Common myeloid progenitor, CD34-positive (primary cell): ENCODE measurements around the gene ADK.

Source experiments
- CTCF ChIA-PET: fragments of 350-600 bp; sonication (Branson Sonifier 250); formaldehyde crosslinking; loops from one replicate; lab custom pipeline; 2021; ENCODE audit warnings: antibody characterized with exemption; lab: Charles Lee
- POLR2A ChIA-PET: fragments of 350-600 bp; sonication (Branson Sonifier 250); formaldehyde crosslinking; loops from one replicate; lab custom pipeline; 2021; ENCODE audit warnings: antibody characterized with exemption; lab: Charles Lee
- DNase-seq, 3 donors: peaks; one replicate each; pipeline versions ENCODE4 v3.0.0 to v3.0.0-alpha.2; 2013
- H3K27ac ChIP-seq, 2 experiments: 1 replicate in 1 of 2; 2 replicates in 1 of 2; pipeline ENCODE4 v1.7.0; 2013; ENCODE audit warnings: inconsistent platforms in 2 of 2, low read length in 2 of 2, mild to moderate bottlenecking in 2 of 2, low read depth in 1 of 2, moderate library complexity in 1 of 2; ENCODE audit not compliant: severe bottlenecking in 2 of 2, insufficient read depth in 1 of 2, poor library complexity in 1 of 2
- H3K27me3 ChIP-seq, 5 experiments: replicated peaks in 2 of 5; 1 replicate in 3 of 5; 2 replicates in 2 of 5; pipeline versions ENCODE4 v1.6.1 to v1.7.0; 2013; ENCODE audit warnings: low read length in 4 of 5, mild to moderate bottlenecking in 2 of 5, moderate library complexity in 2 of 5, inconsistent platforms in 1 of 5; ENCODE audit not compliant: insufficient read depth in 5 of 5, control insufficient read depth in 4 of 5
- H3K36me3 ChIP-seq, 4 experiments: 1 replicate in 2 of 4; 2 replicates in 2 of 4; pipeline versions ENCODE4 v1.6.1 to v1.7.0; 2013; ENCODE audit warnings: low read length in 3 of 4, control low read depth in 1 of 4, mild to moderate bottlenecking in 1 of 4; ENCODE audit not compliant: control insufficient read depth in 4 of 4, insufficient read depth in 4 of 4
- H3K4me1 ChIP-seq, 4 experiments: 1 replicate in 3 of 4; 2 replicates in 1 of 4; pipeline versions ENCODE4 v1.6.1 to v1.7.1; 2013; ENCODE audit warnings: low read length in 3 of 4, mild to moderate bottlenecking in 3 of 4, control low read depth in 1 of 4, inconsistent platforms in 1 of 4, moderate library complexity in 1 of 4; ENCODE audit not compliant: control insufficient read depth in 4 of 4, insufficient read depth in 4 of 4; ENCODE audit errors: control extremely low read depth in 1 of 4
- H3K4me3 ChIP-seq, 7 experiments: 1 replicate in 4 of 7; 2 replicates in 3 of 7; pipeline versions ENCODE4 v1.5.1 to v1.7.0; 2013; ENCODE audit warnings: mild to moderate bottlenecking in 7 of 7, low read length in 6 of 7, moderate library complexity in 6 of 7, inconsistent platforms in 2 of 7, low read depth in 2 of 7, control low read depth in 1 of 7; ENCODE audit not compliant: insufficient read depth in 4 of 7, control insufficient read depth in 1 of 7; ENCODE audit errors: extremely low read depth in 1 of 7
- H3K9me3 ChIP-seq, 5 experiments: 1 replicate in 4 of 5; 2 replicates in 1 of 5; pipeline versions ENCODE4 v1.6.1 to v1.7.1; 2013; ENCODE audit warnings: low read length in 4 of 5, mild to moderate bottlenecking in 2 of 5, inconsistent platforms in 1 of 5, low read depth in 1 of 5, moderate library complexity in 1 of 5; ENCODE audit not compliant: control insufficient read depth in 4 of 5, insufficient read depth in 2 of 5; ENCODE audit errors: control extremely low read depth in 1 of 5
- WGBS: methylation state at CpG from one replicate; pipeline ENCODE4 v1.1.5; 2013; ENCODE audit not compliant: insufficient coverage; 5-methylcytosine and 5-hydroxymethylcytosine counted together

ADK gene

GRCh38 chr10:74322141-74322540 lies 171.1 kb downstream of the ADK start:
- Histone ChIP-seq H3K36me3 (peaks cover 2 to 26% (median 13%) of the 10 kb centered on the region in 4 experiments), H3K27me3 (no peaks in the 10 kb centered on the region), H3K4me3 (no peak overlapping the region), H3K9me3 (peaks cover 0 to 30% (median 6%) of the 10 kb centered on the region in 5 experiments), H3K4me1 (peaks cover 0 to 2% (median 0%) of the 10 kb centered on the region in 4 experiments), H3K27ac (no peak overlapping the region)
- POLR2A ChIA-PET, result no interaction called here
- 100% methylated on average over 1 of the region's 4 CpGs for WGBS
- DNase-seq, result peak in 1 of 3 donors; percentile 27
- CTCF ChIA-PET, result no interaction called here

GRCh38 chr10:74322565-74322964 lies 171.5 kb downstream of the ADK start:
- DNase-seq, result no peak
- H3K9me3 ChIP-seq, result peaks cover 0 to 30% (median 6%) of the 10 kb centered on the region in 5 experiments
- CTCF ChIA-PET, result no interaction called here
- H3K4me1 ChIP-seq, result peaks cover 0 to 2% (median 0%) of the 10 kb centered on the region in 4 experiments
- H3K27ac ChIP-seq, result no peak overlapping the region
- H3K4me3 ChIP-seq, result no peak overlapping the region
- POLR2A ChIA-PET, result no interaction called here
- peaks cover 2 to 26% (median 13%) of the 10 kb centered on the region in 4 experiments for H3K36me3 ChIP-seq
- H3K27me3 ChIP-seq, result no peaks in the 10 kb centered on the region

GRCh38 chr10:74328388-74328787 lies 177.4 kb downstream of the ADK start:
- Histone ChIP-seq H3K9me3 (peaks cover 0 to 2% (median 0%) of the 10 kb centered on the region in 5 experiments), H3K36me3 (peaks cover 2 to 12% (median 7%) of the 10 kb centered on the region in 4 experiments), H3K4me3 (no peak overlapping the region), H3K4me1 (no peaks in the 10 kb centered on the region), H3K27ac (no peak overlapping the region), H3K27me3 (no peaks in the 10 kb centered on the region)
- CTCF ChIA-PET, result no interaction called here
- POLR2A ChIA-PET, result no interaction called here
- DNase-seq, result peak in 2 of 3 donors; percentile 29 to 46
- WGBS, result 100% methylated on average over 2 of the region's 2 CpGs

- POLR2A ChIA-PET, result no interaction called here
- peak in 1 of 3 donors; percentile 9 for DNase-seq
- Histone ChIP-seq H3K27me3 (no peaks in the 10 kb centered on the region), H3K9me3 (peaks cover 0 to 7% (median 0%) of the 10 kb centered on the region in 5 experiments), H3K27ac (no peak overlapping the region), H3K4me1 (no peaks in the 10 kb centered on the region), H3K36me3 (peaks cover 0 to 11% (median 5%) of the 10 kb centered on the region in 4 experiments), H3K4me3 (no peak overlapping the region)
- no CpG with 5 or more reads among the region's 2 CpGs for WGBS
- CTCF ChIA-PET, result no interaction called here
Measured at GRCh38 chr10:74329873-74330272, 178.9 kb downstream of the ADK start.

- 100% methylated on average over 1 of the region's 3 CpGs for WGBS
- ChIA-PET CTCF (no interaction called here), POLR2A (no interaction called here)
- no peak overlapping the region for H3K27ac ChIP-seq
- DNase-seq, result no peak
- peaks cover 0 to 7% (median 0%) of the 10 kb centered on the region in 5 experiments for H3K9me3 ChIP-seq
- H3K36me3 ChIP-seq, result peaks cover 0 to 11% (median 6%) of the 10 kb centered on the region in 4 experiments
- H3K27me3 ChIP-seq, result no peaks in the 10 kb centered on the region
- H3K4me3 ChIP-seq, result no peak overlapping the region
- H3K4me1 ChIP-seq, result no peaks in the 10 kb centered on the region
Measured at GRCh38 chr10:74330646-74331045, 179.6 kb downstream of the ADK start.

GRCh38 chr10:74332398-74332797 lies 181.4 kb downstream of the ADK start:
- no peak for DNase-seq
- H3K9me3 ChIP-seq, result peaks cover 0 to 7% (median 0%) of the 10 kb centered on the region in 5 experiments
- H3K36me3 ChIP-seq, result peaks cover 0 to 15% (median 6%) of the 10 kb centered on the region in 4 experiments
- POLR2A ChIA-PET, result no interaction called here
- CTCF ChIA-PET, result interaction anchor here (1.1 kb wide), 1 partner anchor 27 kb away, joined by 3 read pairs; no protein-coding TSS in a partner anchor
- no peaks in the 10 kb centered on the region for H3K4me1 ChIP-seq
- H3K27ac ChIP-seq, result no peak overlapping the region
- H3K4me3 ChIP-seq, result no peak overlapping the region
- no peaks in the 10 kb centered on the region for H3K27me3 ChIP-seq

GRCh38 chr10:74333174-74333573 lies 182.2 kb downstream of the ADK start:
- ChIA-PET POLR2A (no interaction called here), CTCF (interaction anchor here (0.9 to 1.1 kb wide), 2 partner anchors 26 to 227 kb away, joined by 3 read pairs; no protein-coding TSS in a partner anchor)
- WGBS, result no CpG with 5 or more reads among the region's 2 CpGs
- Histone ChIP-seq H3K27me3 (no peaks in the 10 kb centered on the region), H3K27ac (no peak overlapping the region), H3K36me3 (peaks cover 0 to 15% (median 6%) of the 10 kb centered on the region in 4 experiments), H3K4me3 (no peak overlapping the region), H3K4me1 (no peaks in the 10 kb centered on the region), H3K9me3 (peaks cover 0 to 7% (median 0%) of the 10 kb centered on the region in 5 experiments)
- no peak for DNase-seq
